Nephron (organoid): Measurements from ENCODE around the gene HIGD2A.

ENCODE experiments used
- H3K27ac Mint-ChIP-seq, 3 experiments: 2 replicates each; pipeline ENCODE4 v1.8.0; 2020; ENCODE audit warnings: mixed read lengths in 3 of 3, mild to moderate bottlenecking in 2 of 3, moderate library complexity in 1 of 3
- H3K27me3 Mint-ChIP-seq: 2 replicates; pipeline ENCODE4 v1.8.0; 2021; ENCODE audit warnings: low read depth, mild to moderate bottlenecking, moderate library complexity, mixed read lengths
- H3K36me3 Mint-ChIP-seq: 2 replicates; pipeline ENCODE4 v1.8.0; 2020; ENCODE audit warnings: low read depth, mixed read lengths
- H3K4me1 Mint-ChIP-seq: 2 replicates; pipeline ENCODE4 v1.8.0; 2020; ENCODE audit warnings: mixed read lengths
- H3K4me3 Mint-ChIP-seq, 3 experiments: 2 replicates each; pipeline ENCODE4 v1.8.0; 2020; ENCODE audit warnings: mild to moderate bottlenecking in 3 of 3, mixed read lengths in 3 of 3, moderate library complexity in 2 of 3
- H3K9me3 Mint-ChIP-seq: 2 replicates; pipeline ENCODE4 v1.8.0; 2020; ENCODE audit warnings: mixed read lengths
- TF ChIP-seq, protein P1 (sequence below), 3 experiments: fragments of 200-600 bp; sonication (generic); IDR thresholded peaks; one replicate each; pipeline ENCODE4 v1.5.0; 2021; ENCODE audit warnings: antibody characterized with exemption in 3 of 3; ENCODE audit not compliant: unreplicated experiment in 3 of 3

HIGD2A gene

GRCh38 chr5:176387384-176387925 is 1.1 kb upstream of the HIGD2A start:
- Mint-ChIP-seq H3K27me3 (no peaks in the 10 kb centered on the region), H3K36me3 (peaks cover 29% of the 10 kb centered on the region), H3K4me3 (peak overlapping the region; percentile 96 to 98 (median 97)), H3K27ac (peak overlapping the region; percentile 86 to 99 (median 95)), H3K9me3 (no peaks in the 10 kb centered on the region), H3K4me1 (peaks cover 19% of the 10 kb centered on the region)
- TF ChIP-seq, protein P1, sequence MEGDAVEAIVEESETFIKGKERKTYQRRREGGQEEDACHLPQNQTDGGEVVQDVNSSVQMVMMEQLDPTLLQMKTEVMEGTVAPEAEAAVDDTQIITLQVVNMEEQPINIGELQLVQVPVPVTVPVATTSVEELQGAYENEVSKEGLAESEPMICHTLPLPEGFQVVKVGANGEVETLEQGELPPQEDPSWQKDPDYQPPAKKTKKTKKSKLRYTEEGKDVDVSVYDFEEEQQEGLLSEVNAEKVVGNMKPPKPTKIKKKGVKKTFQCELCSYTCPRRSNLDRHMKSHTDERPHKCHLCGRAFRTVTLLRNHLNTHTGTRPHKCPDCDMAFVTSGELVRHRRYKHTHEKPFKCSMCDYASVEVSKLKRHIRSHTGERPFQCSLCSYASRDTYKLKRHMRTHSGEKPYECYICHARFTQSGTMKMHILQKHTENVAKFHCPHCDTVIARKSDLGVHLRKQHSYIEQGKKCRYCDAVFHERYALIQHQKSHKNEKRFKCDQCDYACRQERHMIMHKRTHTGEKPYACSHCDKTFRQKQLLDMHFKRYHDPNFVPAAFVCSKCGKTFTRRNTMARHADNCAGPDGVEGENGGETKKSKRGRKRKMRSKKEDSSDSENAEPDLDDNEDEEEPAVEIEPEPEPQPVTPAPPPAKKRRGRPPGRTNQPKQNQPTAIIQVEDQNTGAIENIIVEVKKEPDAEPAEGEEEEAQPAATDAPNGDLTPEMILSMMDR (IDR thresholded peaks at IDR 0.05; ENCODE audit: unreplicated experiment in 3 of 3): no peak

- H3K4me1 Mint-ChIP-seq: peaks cover 19% of the 10 kb centered on the region
- peak overlapping the region; percentile 95 to 100 (median 99) for H3K27ac Mint-ChIP-seq
- no peaks in the 10 kb centered on the region for H3K27me3 Mint-ChIP-seq
- TF ChIP-seq, protein P1 (IDR thresholded peaks at IDR 0.05; ENCODE audit: unreplicated experiment in 3 of 3): no peak
- peak overlapping the region; percentile 96 to 98 (median 97) for H3K4me3 Mint-ChIP-seq
- no peaks in the 10 kb centered on the region for H3K9me3 Mint-ChIP-seq
- peaks cover 28% of the 10 kb centered on the region for H3K36me3 Mint-ChIP-seq
Measured at GRCh38 chr5:176388003-176388443, 528 bp upstream of the HIGD2A start.

- Mint-ChIP-seq H3K27me3 (no peaks in the 10 kb centered on the region), H3K27ac (peak overlapping the region; percentile 95 to 100 (median 99)), H3K4me3 (peak overlapping the region; percentile 96 to 98 (median 97)), H3K4me1 (peaks cover 19% of the 10 kb centered on the region), H3K9me3 (no peaks in the 10 kb centered on the region), H3K36me3 (peaks cover 23% of the 10 kb centered on the region)
- TF ChIP-seq, protein P1 (IDR thresholded peaks at IDR 0.05; ENCODE audit: unreplicated experiment in 3 of 3): no peak
Measured at GRCh38 chr5:176389135-176390123, 878 bp downstream of the HIGD2A start.

GRCh38 chr5:176391479-176391878 is 2.9 kb downstream of the HIGD2A start:
- TF ChIP-seq, protein P1 (IDR thresholded peaks at IDR 0.05; ENCODE audit: unreplicated experiment in 3 of 3): no peak
- Mint-ChIP-seq H3K27me3 (no peaks in the 10 kb centered on the region), H3K27ac (peak overlapping the region in 2 of 3 experiments; percentile 38 to 66), H3K4me3 (peak overlapping the region in 2 of 3 experiments; percentile 9 to 65), H3K9me3 (no peaks in the 10 kb centered on the region), H3K36me3 (peaks cover 9% of the 10 kb centered on the region), H3K4me1 (peaks cover 28% of the 10 kb centered on the region)

DNA sequence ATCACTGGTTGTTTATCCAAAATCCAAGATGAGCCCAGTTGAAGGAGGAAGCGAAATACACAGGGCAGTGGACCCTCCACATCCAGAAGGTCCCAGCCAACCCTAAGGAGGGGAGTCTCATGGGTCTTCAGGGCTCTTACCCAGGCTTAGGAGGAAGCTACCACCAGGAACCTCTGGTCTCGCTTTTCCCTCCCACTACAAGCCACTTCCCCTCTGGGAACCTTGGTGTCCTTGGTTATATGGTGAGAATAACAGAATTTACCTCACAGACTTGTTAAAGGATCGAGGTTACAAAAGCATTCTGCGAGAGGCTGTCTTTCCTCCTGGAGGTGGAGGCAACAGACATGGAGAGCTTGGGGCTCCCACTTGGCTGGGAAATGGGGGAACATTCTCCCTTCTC is 3.4 kb downstream of the HIGD2A start:
- Mint-ChIP-seq H3K36me3 (peaks cover 9% of the 10 kb centered on the region), H3K27ac (peak overlapping the region in 2 of 3 experiments; percentile 38 to 66), H3K4me1 (peaks cover 28% of the 10 kb centered on the region), H3K4me3 (no peak overlapping the region), H3K9me3 (no peaks in the 10 kb centered on the region), H3K27me3 (no peaks in the 10 kb centered on the region)
- TF ChIP-seq, protein P1 (IDR thresholded peaks at IDR 0.05; ENCODE audit: unreplicated experiment in 3 of 3): no peak
